Stimulated activated CD8-positive, alpha-beta memory T cell treated with anti-CD3 and anti-CD28 coated beads, Interleukin-2, amount 100 ng/mL, for 48 hours (primary cell): ENCODE results near the gene ACAP2.
"Not testable (repeated sequence)": the region's sequence is repeated elsewhere in the genome, so short reads cannot be mapped to it uniquely, and the experiment has no call there.

Experiments used
- DNase-seq, 2 donors: peaks; one replicate each; pipeline ENCODE4 v3.0.0-alpha.2; 2020; ENCODE audit warnings: low read depth in 2 of 2

Gene ACAP2, protein sequence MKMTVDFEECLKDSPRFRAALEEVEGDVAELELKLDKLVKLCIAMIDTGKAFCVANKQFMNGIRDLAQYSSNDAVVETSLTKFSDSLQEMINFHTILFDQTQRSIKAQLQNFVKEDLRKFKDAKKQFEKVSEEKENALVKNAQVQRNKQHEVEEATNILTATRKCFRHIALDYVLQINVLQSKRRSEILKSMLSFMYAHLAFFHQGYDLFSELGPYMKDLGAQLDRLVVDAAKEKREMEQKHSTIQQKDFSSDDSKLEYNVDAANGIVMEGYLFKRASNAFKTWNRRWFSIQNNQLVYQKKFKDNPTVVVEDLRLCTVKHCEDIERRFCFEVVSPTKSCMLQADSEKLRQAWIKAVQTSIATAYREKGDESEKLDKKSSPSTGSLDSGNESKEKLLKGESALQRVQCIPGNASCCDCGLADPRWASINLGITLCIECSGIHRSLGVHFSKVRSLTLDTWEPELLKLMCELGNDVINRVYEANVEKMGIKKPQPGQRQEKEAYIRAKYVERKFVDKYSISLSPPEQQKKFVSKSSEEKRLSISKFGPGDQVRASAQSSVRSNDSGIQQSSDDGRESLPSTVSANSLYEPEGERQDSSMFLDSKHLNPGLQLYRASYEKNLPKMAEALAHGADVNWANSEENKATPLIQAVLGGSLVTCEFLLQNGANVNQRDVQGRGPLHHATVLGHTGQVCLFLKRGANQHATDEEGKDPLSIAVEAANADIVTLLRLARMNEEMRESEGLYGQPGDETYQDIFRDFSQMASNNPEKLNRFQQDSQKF

DNA sequence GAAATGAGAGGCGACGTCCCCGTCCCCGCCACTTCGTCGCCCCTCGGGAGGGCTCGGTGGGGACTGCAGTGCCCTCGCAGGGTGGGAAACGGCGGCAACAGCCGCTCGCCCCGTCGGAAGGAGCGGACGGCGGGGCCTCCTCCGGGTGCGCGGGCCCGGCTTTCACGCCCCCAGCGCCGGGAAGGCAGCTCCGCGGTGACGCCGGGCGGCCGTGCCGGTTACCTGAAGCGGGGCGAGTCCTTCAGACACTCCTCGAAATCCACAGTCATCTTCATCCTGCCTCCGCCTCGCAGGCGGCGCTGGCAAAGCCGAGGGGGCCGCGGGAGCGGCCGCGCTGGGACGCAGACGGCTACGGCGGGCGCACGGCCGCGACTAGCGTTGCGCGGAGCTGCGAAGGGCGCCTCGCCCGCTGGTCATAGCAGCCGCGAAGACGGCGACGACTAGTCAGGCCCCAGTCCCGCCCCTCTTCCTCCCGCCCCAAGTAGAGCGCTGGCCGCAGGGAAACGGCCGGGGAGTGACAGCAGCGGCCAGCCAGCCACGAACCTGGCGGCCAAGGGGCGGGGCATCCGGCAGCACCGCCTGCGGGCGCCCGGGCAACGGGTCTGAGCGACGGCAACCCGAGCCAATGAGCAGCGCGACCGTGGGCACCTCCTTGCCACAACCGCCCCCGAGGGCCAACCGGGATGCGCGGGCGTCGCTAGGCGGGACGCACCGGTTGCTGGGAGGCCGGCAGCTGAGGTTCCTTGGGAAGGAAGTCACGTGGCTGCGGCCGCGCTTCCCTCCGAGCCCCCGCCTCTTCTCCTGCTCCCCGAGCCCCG, at the start of gene ACAP2:
TSS of gene ACAP2 (minus strand) at position 448 of the 818 bp plus-strand sequence. CDS start at position 275, 173 bp downstream.
- peak; percentile 99 for DNase-seq

DNA sequence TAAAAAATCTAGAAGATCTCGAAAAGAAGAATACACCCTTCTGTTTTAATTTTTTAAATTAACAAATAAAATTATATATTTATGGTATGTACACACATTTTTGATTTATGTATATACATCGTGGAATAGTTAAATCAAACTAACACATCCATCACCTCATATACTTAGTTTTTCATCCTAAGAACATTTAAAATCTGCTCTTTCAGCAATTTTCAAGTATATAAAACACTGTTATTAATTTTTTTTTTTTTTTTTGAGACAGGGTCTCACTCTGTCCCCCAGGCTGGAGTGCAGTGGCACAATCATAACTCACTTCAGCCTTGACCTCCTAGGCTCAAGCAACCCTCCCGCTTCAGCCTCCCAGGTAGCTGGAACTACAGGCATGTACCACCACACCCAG, 32.8 kb upstream of the ACAP2 start:
- DNase-seq: no peak

- not testable (repeated sequence) for DNase-seq
These were observed 32.3 kb upstream of the ACAP2 start for GRCh38 chr3:195475116-195475515.

- DNase-seq: no peak
These were observed 26.0 kb upstream of the ACAP2 start for GRCh38 chr3:195468841-195469240.

- DNase-seq: peak in 1 of 2 donors; percentile 2
These were observed 25.6 kb upstream of the ACAP2 start for GRCh38 chr3:195468391-195468776.

DNA sequence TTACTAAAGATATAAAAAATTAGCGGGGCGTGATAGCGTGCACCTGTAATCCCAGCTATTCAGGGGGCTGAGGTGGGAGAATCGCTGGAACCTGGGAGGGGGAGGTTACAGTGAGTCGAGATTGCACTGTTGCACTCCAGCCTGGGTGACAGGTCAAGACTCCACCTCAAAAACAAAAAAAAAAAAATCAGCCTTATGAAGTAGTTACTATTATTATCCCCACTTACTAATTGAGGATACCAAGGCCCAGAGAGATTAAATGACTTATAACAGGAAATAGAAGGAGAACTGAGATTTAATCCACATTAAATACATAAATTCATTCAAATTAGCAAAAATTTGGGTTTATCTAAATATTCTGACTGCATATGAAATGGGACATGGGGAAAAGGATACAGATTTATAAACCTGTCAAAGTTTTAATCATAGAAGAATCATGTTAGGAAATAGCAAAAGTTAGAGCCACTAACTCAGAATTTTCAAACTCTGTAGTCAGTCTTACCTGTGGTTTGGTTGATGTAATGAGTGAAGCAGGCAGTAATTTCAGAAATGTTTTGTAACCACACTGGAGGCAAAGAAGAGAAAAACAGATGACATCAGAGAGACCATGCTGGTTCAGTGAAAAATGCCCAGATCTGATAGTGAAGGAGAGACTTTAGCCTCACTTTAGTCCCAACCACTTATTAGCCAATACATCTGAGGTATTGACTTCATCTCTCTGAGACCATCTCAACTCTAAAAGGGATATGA, 25.0 kb upstream of the ACAP2 start:
- no peak for DNase-seq

DNA sequence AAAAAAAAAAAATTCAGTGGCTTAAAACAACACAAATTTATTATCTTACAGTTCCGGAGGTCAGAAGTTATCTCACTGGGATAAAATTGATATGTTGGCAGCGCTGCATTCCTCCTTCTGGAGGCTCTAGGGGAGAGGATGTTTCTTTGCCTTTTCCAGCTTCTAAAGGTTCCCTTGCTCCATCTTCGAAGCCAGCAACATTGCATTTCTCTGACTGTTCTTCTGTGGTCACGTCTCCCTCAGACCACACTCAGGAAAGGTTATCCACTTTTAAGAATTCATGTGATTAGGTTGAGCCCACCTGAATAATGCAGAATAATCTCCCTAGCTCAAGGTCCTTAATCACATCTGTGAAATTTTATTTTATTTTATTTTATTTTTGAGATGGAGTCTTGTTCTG, 23.4 kb upstream of the ACAP2 start:
- no peak for DNase-seq

DNA sequence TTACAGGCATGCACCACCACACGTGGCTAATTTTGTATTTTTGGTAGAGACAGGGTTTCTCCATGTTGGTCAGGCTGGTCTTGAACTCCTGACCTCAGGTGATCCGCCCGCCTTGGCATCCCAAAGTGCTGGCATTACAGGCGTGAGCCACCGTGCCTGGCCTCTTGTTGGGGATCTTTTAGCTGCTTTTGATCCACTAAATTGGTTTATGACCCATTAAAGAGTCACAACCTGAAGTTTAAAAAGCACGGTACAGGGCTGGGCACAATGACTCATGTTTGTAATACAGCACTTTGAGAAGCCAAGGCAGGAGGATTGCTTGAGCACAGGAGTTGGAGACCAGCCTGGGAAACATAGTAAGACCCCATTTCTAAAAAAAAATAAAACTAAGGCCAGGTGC, 20.1 kb upstream of the ACAP2 start:
- not testable (repeated sequence) for DNase-seq

- no peak for DNase-seq
These were observed 19.4 kb upstream of the ACAP2 start for GRCh38 chr3:195462308-195462610.

- DNase-seq: no peak
These were observed 18.9 kb upstream of the ACAP2 start for GRCh38 chr3:195461594-195462307.

GRCh38 chr3:195460091-195460713, 17.4 kb upstream of the ACAP2 start:
- DNase-seq: no peak

DNA sequence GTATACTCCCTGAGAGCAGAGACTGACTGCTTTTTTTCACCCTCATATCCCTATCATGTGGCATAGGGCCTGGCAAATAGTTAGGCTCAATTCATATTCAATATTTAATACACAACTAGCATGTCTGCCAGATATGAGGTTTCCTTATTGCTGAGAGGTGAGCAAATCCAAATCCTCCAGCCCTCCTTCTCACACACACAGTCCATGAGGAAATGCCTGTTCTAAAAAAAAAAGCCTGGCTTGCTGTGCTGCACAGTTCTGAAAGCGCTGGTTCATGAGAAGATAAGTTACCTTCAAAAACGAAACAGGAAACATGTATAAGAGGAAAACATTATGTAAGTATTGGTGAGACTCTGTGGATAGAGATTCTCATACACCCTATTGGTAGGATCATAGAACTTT, 15.5 kb upstream of the ACAP2 start:
- DNase-seq: no peak

GRCh38 chr3:195455789-195456188, 13.0 kb upstream of the ACAP2 start:
- DNase-seq: no peak

GRCh38 chr3:195453236-195453635, 10.4 kb upstream of the ACAP2 start:
- no peak for DNase-seq

- no peak for DNase-seq
These were observed 8.7 kb upstream of the ACAP2 start for GRCh38 chr3:195451373-195452015.

DNA sequence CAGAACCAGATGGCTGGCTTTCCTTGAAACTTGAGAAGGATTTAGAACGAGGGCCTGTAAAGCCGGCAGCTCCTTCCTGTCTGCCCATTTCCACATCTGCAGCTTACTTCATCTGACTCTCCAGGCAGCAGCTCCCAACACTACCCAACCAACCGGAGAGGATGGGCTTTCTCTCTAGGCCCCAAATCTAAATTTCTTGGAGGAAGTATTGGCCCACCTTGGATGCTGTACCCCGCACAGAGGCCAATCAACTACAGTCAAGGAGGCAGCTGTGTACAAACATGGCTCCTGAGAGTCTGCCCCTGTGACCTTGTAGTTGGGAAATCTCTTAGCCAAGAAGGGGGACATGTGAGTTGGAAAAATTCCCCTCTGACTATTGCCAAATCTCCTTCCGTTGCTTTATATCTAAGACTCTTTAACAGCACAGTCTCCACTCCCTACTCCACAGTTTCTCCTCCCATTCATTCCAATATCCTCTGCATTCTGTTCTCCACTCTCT, 8.0 kb upstream of the ACAP2 start:
- no peak for DNase-seq

- DNase-seq: no peak
These were observed 5.5 kb upstream of the ACAP2 start for GRCh38 chr3:195448205-195448875.

DNA sequence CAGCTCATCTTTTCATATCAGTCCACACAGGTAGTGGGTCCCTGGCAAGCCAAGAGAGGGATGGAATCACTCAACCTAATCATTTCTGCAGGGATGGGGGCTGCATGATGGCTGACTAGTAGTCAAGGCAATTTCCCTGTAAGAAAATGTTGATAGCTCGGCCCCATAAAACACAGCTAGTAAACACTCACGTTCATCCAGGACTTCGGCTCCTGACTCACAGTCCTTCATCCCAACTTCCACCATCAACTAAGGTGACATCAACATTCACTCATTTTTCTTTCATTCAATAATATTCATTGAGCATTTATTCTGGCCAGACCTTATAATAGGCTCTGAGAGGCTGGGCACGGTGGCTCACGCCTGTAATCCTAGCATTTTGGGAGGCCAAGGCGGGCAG, 4.4 kb upstream of the ACAP2 start:
- no peak for DNase-seq

DNA sequence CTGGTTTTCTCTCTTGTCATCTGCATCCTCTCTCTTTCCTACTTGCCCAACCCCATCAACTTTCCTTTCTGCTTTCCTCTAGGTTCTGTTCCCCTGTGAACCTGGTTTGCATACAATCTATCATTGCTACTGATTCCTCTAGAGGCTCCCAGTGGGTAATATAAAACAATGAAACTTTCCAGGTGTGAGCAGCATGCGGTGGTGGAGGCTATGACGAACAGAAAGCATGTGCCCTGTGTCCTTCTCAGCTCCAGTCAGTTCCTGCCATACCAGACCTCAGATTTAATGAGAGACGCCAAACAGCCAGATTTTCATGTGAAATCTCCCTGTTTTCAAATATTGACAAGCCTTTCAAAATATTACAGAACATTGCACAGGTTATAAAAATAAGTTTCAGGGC, 3.5 kb upstream of the ACAP2 start:
- no peak for DNase-seq
